Fibroblast of skin of back (primary cell): ENCODE measurements around the gene INTS12.

Source experiments
- DNase-seq: peaks from one replicate; pipeline ENCODE4 v3.0.0-alpha.2; 2013

The INTS12 gene

GRCh38 chr4:105683038-105683437 lies 25.5 kb downstream of the INTS12 start:
- no peak for DNase-seq

- DNase-seq = peak; percentile 2
Measured at GRCh38 chr4:105679186-105679585, 29.3 kb downstream of the INTS12 start.

- no peak for DNase-seq
Measured at GRCh38 chr4:105677709-105678108, 30.8 kb downstream of the INTS12 start.

- DNase-seq = no peak
Measured at GRCh38 chr4:105674011-105674410, 34.5 kb downstream of the INTS12 start.

- DNase-seq = no peak
Measured at GRCh38 chr4:105671301-105671700, 37.2 kb downstream of the INTS12 start.

- no peak for DNase-seq
Measured at GRCh38 chr4:105670684-105671083, 37.8 kb downstream of the INTS12 start.

DNA sequence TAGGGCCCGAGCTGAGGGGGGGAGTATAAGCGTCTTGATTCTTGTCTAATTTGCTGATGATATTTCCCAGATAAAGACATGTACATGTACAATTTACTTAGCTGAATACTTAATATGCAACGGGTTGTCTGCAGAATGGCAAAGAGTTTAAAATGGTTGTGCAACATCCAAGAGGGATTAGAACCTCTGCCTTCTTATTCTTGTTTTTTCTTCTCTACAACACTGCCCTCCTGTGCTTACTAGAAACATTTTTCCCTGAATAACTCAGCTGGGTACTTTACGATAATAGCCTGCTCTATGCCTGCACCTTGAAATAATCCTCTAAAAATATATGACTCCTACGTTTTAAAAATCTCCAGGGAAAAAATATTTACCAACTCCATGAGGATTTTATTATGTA lies 41.8 kb downstream of the INTS12 start:
- DNase-seq = no peak

DNA sequence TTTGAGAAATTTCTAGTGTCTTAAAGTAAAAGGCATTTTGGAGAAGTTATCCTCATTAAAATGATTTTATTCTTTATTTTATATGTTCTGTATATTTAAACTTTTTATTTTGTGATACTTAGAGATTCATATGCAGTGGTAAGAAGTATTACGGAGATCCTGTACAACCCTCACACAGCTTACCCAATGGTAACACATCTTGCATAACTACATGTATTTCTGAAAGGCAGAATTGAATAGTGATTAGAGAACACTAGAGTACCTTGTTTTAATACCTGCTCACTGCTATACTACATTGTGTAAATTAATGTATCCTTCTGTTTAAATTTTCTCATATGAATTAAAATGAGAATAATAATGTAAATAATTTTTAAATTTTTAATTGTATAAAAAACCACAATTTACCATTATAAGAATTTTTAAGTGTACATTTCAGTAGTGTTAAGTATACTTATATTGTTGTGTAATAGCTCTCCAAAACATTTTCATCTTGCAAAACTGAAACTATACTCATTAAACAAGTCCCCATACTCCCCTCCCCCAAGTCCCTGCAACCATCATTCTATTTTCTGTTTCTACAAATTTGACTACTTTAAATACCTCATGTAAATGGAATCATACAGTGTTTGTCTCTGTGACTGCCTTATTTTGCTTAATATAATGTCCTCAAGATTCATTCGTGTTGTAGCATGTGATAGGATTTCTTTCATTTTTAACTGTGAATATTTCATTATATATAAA lies 45.4 kb downstream of the INTS12 start:
- no peak for DNase-seq

DNA sequence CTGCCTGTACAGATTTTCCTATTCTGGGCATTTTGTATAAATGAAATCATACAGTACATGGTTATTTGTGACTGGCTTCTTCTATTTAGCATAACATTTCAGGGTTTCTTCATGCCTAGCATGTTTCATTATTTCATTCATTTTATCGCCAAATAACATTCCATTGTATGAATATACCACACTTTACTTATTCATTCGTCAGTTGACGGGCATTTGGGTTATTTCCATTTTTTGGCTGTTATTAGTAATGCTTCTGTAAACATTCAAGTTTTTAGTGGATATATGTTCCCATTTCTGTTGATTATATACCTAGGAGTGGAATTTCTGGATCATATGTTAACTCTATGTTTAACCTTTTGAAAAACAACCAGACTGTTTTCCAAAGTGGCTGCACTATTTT lies 47.5 kb downstream of the INTS12 start:
- DNase-seq = peak; percentile 0

DNA sequence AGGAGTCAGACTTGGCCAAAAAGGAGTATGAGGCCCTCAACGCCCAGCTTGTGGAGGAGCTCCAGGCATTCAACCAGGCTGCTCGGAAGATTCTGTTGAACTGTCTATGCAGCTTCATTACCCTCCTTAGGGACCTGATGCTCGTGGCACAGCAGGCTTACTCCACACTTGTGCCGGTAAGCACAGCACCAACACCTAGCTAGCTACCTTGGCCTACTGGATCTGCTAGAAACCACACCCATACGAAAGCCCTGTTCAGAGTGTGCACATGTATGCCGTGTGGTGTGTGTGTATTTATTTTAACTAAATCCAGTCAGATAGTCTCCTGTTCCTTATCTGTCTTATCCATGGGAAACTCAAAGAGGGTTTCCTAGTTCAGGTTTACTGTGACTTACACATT lies 49.3 kb downstream of the INTS12 start:
- no peak for DNase-seq

- DNase-seq = no peak
Measured at GRCh38 chr4:105657117-105657765, 51.2 kb downstream of the INTS12 start.

- DNase-seq = no peak
Measured at GRCh38 chr4:105652286-105652888, 56.1 kb downstream of the INTS12 start.

DNA sequence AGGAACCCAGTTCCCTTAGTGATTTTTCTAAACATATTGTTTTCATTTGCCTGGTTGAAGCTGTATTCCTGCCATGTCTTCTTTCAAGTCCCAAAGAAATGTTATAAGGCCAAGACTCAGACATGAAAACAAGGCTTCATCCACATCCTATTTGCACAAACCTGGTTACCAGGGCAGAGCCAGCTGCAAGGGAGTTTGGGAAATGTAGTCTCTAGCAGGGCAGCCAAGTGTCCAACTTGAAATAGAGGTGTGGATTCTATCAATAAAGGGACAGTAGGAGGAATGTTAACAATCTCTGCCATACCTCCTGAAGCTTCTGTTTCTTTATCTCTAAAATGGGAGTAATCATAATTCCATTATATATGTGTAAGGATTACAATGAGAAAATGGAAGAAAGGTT lies 56.6 kb downstream of the INTS12 start:
- DNase-seq = no peak

DNA sequence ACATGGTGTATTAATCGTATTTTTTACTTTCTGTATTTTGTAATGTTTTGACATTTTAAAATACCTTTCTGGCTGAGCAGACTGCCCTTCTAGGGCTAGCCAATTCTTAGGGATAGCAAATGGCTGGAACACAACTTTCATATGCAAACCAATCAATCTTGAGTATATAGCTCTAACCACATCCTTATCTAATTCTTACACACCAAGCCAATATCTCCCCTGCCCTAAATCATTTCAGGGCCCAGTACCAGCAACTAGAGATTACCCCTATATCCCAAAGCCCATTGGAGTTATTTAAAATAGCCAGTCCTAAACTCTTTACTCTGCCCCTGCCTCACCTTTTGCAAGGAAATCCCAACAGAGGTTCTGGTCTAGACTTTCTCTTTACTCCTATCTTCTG lies 58.3 kb downstream of the INTS12 start:
- no peak for DNase-seq

DNA sequence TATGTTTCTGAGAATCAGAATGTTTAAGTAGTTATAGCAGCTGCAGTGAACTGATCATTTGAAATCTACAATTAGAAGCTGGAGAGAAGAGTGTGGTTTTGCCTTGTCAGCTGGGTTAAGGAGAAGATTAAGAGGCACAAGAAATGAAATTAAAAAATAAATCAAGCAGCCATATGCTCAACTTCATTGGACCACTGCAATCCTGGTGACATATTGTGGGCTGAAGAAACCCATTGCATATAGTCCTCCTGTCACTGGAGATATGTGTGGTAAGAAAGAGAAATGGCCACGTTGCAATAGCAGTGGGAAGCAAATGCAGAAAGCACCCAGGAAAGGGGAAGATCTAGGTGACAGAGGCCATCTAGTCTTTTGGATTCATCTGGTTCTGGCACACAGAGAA lies 63.0 kb downstream of the INTS12 start:
- DNase-seq = no peak

DNA sequence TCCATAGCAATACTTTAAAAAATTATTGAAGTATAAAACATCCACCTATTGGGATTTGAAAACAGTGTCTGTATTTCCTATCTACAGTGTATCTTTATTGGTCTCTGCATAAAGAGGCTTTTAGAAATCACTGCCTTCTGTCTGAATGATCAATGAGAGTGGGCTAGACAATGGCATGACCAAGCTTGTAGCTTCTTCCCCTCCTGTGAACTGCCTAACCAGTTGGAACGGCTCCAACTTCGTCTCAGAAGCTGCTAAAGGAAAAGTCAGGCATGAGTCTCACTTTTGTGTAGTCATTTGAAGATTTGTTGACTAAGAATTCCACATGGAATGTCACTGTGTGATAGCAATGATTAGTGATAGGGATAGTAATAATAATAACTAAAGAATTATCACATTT lies 64.2 kb downstream of the INTS12 start:
- no peak for DNase-seq

GRCh38 chr4:105641845-105642244 lies 66.6 kb downstream of the INTS12 start:
- DNase-seq = no peak

DNA sequence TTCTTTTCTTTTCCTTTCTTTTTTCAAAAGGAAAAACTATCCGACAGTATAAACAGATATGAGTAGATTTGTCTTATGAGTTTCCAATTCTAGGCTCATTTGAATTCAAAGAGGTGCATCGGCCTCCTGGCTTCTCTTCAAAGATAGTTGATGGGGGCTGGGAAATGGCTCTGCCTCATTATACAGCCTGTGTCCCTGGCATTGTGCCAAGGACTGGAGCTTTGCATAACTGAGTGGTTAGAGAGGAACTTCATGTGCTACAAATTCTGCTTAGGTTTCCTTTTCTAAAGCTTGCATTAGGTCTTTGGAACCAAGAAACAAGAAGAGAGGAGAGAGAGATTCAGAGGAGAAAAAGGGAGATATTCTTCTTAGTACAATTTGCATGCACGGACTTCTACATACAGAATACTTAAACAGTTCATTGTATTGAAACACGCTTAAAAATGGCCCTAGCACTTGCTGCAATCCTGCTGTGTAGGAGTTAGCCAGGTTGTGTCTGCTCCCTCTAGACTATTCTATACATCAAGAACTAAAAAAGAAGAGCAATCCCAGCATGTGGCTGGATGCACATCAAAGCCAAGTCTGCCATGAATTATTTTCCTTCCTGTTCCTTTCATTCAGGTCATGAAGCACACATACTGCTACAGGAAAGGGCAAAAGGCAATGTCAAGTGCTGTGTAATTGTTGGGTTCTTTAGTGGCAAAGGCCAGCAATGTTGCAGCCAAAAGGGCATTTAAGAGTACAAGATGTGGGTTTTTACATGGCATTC lies 70.9 kb downstream of the INTS12 start:
- DNase-seq = peak; percentile 9

DNA sequence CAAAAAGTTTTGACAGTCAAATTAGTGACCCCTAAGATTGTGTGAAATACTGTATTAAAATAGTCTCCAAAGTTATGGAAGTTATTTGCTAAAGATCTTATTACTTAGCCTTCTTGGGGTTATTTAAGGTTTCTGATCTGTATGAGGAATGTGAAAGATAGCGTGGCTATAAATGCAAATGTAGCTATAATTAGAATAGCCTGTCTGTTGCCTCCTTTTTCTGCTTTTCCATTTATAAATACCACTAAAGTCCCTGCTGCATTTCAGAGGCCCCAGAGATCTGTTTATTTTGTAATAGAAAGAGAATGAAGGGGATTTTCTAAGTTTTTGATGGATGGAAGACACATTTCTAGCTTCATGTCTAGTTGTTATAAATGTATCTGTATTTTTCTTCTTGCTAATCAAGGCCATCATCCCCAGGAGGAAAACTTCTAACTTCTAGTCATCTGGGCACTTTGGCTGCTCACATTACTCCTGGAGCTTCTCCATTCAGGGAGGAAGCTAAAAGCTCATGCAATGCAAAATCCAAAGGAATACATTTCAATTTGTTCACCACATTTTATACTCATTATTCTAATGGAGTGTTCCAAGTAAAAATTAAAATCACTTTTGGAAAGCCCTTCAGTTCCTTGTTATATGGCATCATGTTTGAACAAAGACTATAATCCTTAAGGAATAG lies 73.9 kb downstream of the INTS12 start:
- peak; percentile 5 for DNase-seq

DNA sequence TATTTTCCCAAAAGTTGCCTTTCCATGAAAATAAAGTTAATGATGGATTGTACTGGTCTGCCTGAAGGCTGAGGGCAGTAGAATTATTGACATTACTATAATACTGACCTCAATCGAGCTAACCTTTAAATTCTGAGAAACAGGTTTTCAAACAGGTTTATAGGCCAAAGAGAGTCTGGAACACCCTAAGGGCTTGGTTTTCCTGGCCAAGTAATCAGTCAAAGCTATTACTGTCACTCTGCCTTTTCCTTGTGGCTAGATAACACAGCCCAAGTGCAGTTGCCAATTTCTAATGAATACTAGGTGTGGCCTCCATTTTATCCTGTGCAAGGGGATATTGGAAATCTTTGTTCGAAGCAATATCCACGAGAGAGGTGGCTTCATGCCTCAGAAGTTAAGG lies 75.2 kb downstream of the INTS12 start:
- no peak for DNase-seq
